ENCODE data around the gene COL1A1. TPM values are rescaled to one million over a fixed set of nuclear protein-coding genes. Genes with fewer than 3 reads are reported as not detected.

The COL1A1 gene
- total and polyA plus RNA-seq, 2 of the 13 experiments (the other 11 are each of a cell fraction or from before 2014, with no cell fraction given), result 0.05 TPM; not detected in 1

DNA sequence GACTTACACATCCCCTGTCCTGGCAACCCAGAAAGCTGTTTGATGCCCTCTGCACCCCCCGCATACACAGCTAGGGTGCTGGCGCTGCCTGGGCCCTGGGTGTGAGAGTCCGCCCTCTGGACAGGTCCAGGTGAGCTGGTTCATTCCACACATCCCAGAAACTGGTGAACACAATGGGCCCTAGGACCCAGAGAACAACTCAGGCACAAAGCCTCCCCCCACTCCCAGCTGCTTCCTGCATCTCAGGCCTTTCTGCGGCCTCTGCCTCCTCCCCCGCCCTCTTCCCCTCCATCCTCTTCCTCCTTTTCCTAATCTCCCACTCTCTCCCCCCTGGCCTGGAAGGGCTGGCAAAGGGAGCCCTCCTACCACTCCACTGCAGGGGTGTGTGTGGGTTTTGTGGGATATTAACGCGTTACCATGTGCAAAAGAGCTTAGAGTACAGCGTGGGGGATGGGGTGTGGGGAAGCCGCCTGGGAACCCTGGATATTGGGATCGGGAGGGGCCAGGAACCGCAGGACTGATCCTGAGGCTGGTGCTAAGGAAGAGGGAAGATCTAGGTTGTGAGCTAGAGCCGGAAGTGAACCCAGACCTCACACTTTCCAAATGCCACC lies 49.4 kb downstream of the COL1A1 start (continued):
- TF ChIP-seq, protein P1, sequence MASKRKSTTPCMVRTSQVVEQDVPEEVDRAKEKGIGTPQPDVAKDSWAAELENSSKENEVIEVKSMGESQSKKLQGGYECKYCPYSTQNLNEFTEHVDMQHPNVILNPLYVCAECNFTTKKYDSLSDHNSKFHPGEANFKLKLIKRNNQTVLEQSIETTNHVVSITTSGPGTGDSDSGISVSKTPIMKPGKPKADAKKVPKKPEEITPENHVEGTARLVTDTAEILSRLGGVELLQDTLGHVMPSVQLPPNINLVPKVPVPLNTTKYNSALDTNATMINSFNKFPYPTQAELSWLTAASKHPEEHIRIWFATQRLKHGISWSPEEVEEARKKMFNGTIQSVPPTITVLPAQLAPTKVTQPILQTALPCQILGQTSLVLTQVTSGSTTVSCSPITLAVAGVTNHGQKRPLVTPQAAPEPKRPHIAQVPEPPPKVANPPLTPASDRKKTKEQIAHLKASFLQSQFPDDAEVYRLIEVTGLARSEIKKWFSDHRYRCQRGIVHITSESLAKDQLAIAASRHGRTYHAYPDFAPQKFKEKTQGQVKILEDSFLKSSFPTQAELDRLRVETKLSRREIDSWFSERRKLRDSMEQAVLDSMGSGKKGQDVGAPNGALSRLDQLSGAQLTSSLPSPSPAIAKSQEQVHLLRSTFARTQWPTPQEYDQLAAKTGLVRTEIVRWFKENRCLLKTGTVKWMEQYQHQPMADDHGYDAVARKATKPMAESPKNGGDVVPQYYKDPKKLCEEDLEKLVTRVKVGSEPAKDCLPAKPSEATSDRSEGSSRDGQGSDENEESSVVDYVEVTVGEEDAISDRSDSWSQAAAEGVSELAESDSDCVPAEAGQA (IDR thresholded peaks at IDR 0.05; ENCODE audit: low read depth), result no peak
- TF ChIP-seq, protein P1 (CRISPR knock-in tag; IDR thresholded peaks at IDR 0.05; ENCODE audit: borderline replicate concordance), result no peak
- TF ChIP-seq GZF1 (CRISPR knock-in tag; IDR thresholded peaks at IDR 0.05), result no peak
- no peak for TF ChIP-seq MEIS2 (CRISPR knock-in tag; IDR thresholded peaks at IDR 0.05)
- TF ChIP-seq, protein P2, sequence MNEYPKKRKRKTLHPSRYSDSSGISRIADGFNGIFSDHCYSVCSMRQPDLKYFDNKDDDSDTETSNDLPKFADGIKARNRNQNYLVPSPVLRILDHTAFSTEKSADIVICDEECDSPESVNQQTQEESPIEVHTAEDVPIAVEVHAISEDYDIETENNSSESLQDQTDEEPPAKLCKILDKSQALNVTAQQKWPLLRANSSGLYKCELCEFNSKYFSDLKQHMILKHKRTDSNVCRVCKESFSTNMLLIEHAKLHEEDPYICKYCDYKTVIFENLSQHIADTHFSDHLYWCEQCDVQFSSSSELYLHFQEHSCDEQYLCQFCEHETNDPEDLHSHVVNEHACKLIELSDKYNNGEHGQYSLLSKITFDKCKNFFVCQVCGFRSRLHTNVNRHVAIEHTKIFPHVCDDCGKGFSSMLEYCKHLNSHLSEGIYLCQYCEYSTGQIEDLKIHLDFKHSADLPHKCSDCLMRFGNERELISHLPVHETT (CRISPR knock-in tag; conservative IDR thresholded peaks at IDR 0.05), result 0 out of 2 replicates have a peak, but pooled peaks have one; percentile 48
- TF ChIP-seq, protein P3, sequence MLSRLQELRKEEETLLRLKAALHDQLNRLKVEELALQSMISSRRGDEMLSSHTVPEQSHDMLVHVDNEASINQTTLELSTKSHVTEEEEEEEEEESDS (CRISPR knock-in tag; IDR thresholded peaks at IDR 0.05; ENCODE audit: borderline replicate concordance), result no peak
